Motor neuron (in vitro differentiated cells): ENCODE data around the gene RNF32. TPM values are rescaled to one million over a fixed set of nuclear protein-coding genes. Genes with fewer than 3 reads are reported as not detected.

Experiments used
- ATAC-seq, 8 experiments: fragments of 200-7000 bp; cut with Tn5 transposase; replicated peaks in 6 of 8; 2 replicates each; pipeline ENCODE4 v1.8.0; 2021; ENCODE audit warnings: mild to moderate bottlenecking in 8 of 8, moderate library complexity in 8 of 8
- H3K27ac ChIP-seq, 2 donors: fragments of 250-450 bp; sonication (Bioruptor Pico); 2 replicates each; pipeline ENCODE4 v1.9.0; 2021; ENCODE audit warnings: antibody characterized with exemption in 2 of 2, mild to moderate bottlenecking in 2 of 2, moderate library complexity in 1 of 2
- H3K4me1 ChIP-seq, 2 donors: fragments of 250-450 bp; sonication (Bioruptor Pico); replicated peaks in 1 of 2; 2 replicates each; pipeline ENCODE4 v1.6.1; 2021; ENCODE audit warnings: antibody characterized with exemption in 2 of 2, mild to moderate bottlenecking in 2 of 2, moderate library complexity in 1 of 2
- H3K4me3 ChIP-seq, 5 donors: fragments of 250-450 bp; sonication (Bioruptor Pico); 2 replicates each; pipeline ENCODE4 v1.9.0; 2021; ENCODE audit warnings: antibody characterized with exemption in 5 of 5, mild to moderate bottlenecking in 5 of 5, moderate library complexity in 4 of 5
- WGBS, 10 experiments: fragments of 450-650 bp; shearing (Covaris generic); methylation state at CpG; one replicate each; pipeline ENCODE4 v1.0.0; 2022; 5-methylcytosine and 5-hydroxymethylcytosine counted together
- in situ Hi-C, 9 experiments: fragments of 400-800 bp; cut with MboI; loops; one replicate each; pipeline ENCODE4 v1.15.0; 2021; ENCODE audit warnings: low sequenced_read_pairs in 9 of 9, low pct_unique_long_range_greater_than_20kb in 2 of 9; ENCODE audit not compliant: unreplicated experiment in 9 of 9
- total RNA-seq, 8 experiments: library from RNA; unstranded; fragments of 300-600 nt; gene quantifications; 2 replicates each; pipeline versions ENCODE4 v1.2.3 to v1.2.4, GENCODE V29; 2022

Gene RNF32
- total RNA-seq, 8 experiments from 2014 or later, result 3.1 to 6.9 (median 5.0) TPM

DNA sequence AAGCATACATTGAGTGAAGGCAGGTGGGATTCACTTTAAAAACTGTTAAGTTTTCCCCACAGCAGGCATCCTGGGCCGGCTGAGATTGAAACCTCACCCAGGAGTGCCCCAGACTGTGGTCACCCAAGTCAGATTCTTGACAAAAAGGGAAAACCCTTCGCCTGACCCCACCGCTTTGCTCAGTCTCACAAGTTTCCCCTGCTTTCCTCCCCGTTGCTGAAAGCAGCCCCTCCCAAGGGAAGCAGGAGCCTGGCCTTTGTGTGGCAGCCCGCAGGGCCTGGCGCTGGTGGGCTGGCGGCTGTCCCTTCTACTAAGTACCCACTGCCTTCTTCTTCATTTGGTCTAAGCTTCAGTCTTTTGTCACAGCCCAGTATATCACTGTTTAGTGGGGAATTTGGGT, 16.0 kb downstream of the RNF32 start:
- ATAC-seq, result peak in 3 of 8 experiments; percentile 44 to 48 (median 48)
- no peak overlapping the region for H3K4me3 ChIP-seq
- WGBS, 10 experiments, result 34 to 83% (median 63%) methylated on average over 1 to 7 of the region's 7 CpGs; no CpG with 5 or more reads in 3 of the 10 experiments
- no peak overlapping the region for H3K27ac ChIP-seq
- peaks cover 0 to 5% of the 10 kb centered on the region in 2 donors for H3K4me1 ChIP-seq
- in situ Hi-C loops, result no loop called here

DNA sequence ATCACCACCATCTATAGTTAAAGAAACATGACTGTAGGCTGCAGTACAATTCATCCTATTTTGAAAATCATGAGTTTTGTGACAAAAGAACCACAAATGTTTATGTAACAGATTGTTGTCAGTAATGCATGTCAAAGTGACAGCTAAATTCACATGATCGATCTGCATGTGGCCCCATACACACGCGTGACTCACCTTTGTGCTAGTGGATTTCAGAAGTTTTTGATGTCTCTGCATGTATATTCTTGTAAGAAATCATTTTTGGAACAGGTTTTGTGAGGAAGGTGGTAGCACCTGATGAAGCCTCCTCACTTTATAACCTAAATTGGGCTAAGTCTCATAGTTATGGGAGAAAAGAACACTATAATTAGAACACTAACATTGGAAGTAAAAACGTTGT, 17.1 kb downstream of the RNF32 start:
- Histone ChIP-seq H3K4me3 (no peak overlapping the region), H3K27ac (no peak overlapping the region), H3K4me1 (peaks cover 0 to 5% of the 10 kb centered on the region in 2 donors)
- ATAC-seq, result no peak
- 49 to 100% (median 96%) methylated on average over 1 to 4 of the region's 4 CpGs; no CpG with 5 or more reads in 1 of the 10 experiments for WGBS, 10 experiments
- in situ Hi-C loops, result no loop called here

GRCh38 chr7:156659203-156659602, 18.6 kb downstream of the RNF32 start:
- Histone ChIP-seq H3K4me1 (peaks cover 0 to 5% of the 10 kb centered on the region in 2 donors), H3K27ac (no peak overlapping the region), H3K4me3 (no peak overlapping the region)
- in situ Hi-C loops, result no loop called here
- no peak for ATAC-seq
- 57 to 100% (median 96%) methylated on average over 3 to 6 of the region's 6 CpGs; no CpG with 5 or more reads in 1 of the 10 experiments for WGBS, 10 experiments

DNA sequence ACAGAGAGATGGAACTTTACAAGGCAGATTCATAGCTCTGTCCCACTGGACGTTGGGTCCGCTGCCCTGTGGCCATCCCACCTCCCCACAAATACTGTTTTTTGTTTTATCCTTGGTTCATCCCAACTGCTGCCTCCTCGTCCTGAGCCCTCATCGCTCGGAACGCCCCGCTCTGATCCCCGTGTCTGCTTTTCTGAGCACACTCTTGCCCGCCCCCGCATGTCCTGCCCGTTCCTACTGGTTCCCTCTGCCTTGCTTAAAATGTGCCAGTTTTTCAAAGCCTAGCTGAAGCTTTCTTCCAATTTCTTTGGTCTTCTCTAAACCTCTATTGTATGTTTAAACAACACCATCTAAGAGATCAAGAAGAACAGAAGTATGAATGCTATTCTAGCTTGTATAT, 19.4 kb downstream of the RNF32 start:
- in situ Hi-C loops, result no loop called here
- no peak for ATAC-seq

DNA sequence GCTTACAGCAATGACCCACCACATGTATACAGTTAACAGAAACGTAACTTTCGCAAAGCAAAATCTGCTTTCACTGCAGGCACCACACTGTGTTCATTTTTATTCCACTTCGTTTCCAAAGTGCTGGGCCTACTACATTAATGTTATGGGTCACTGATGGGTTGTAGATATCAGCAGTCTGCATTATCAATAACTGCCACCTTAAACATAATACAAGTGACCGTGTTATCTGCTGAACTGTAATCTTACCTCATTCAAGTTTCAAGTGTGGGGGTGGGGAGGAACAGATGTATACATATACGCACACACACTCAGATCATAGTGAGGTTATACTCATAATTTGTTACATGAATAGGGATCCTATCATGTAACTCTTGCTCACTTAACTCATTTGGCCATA, 21.1 kb downstream of the RNF32 start:
- in situ Hi-C loops, result no loop called here
- H3K4me1 ChIP-seq, result peaks cover 0 to 4% of the 10 kb centered on the region in 2 donors
- 83 to 100% (median 100%) methylated on average over 1 to 5 of the region's 5 CpGs for WGBS, 10 experiments
- no peak overlapping the region for H3K27ac ChIP-seq
- H3K4me3 ChIP-seq, result no peak overlapping the region
- no peak for ATAC-seq

More for the DNA sequence above, 19.4 kb downstream of the RNF32 start:
- Histone ChIP-seq H3K27ac (no peak overlapping the region), H3K4me3 (no peak overlapping the region), H3K4me1 (peaks cover 0 to 5% of the 10 kb centered on the region in 2 donors)
- WGBS, 10 experiments, result 60 to 95% (median 85%) methylated on average over 6 to 11 of the region's 11 CpGs; no CpG with 5 or more reads in 2 of the 10 experiments

GRCh38 chr7:156662277-156662676, 21.7 kb downstream of the RNF32 start:
- in situ Hi-C loops, result no loop called here
- Histone ChIP-seq H3K4me1 (no peaks in the 10 kb centered on the region), H3K4me3 (no peak overlapping the region), H3K27ac (no peak overlapping the region)
- 55 to 100% (median 82%) methylated on average over 1 to 4 of the region's 4 CpGs for WGBS, 10 experiments
- ATAC-seq, result no peak

GRCh38 chr7:156665101-156665500, 24.5 kb downstream of the RNF32 start:
- 80 to 100% (median 90%) methylated on average over 1 to 4 of the region's 4 CpGs; no CpG with 5 or more reads in 1 of the 10 experiments for WGBS, 10 experiments
- peak in 2 of 8 experiments; percentile 41 to 59 for ATAC-seq
- in situ Hi-C loops, result no loop called here

DNA sequence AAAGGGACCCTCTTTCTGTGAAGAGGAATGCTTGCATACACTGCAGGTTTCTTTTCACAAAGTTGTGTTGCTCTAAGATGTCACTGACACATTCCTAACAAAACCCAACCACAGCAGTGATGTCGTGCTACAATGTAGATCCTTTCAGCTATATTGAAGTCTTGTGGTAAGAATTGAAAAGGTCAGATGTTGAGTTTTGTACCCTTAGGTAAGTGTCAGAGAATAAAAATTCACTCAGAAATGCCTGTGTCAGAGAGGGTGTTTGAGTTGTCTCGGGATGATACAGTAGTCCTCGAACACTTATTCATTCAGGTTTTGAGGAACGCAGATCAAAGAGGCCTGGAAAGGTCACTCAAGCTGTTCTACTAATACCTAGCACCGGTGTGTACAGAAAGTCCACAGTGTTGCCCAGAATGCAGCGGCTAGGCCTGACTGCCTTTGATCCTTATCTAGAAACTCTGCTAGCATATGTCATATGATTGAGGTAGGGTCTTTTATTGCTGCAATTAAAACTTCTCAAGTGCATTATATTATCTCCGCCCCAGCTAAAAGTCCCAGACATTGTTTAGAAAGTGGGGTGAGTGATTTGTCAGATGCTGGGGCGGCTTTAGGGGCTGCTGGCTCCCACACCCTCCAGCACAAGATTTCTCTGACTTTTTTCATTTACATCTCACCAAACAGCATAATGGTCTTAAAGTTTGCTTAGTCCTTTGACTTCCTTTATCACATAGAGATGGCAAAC, 26.0 kb downstream of the RNF32 start:
- Histone ChIP-seq H3K4me1 (no peaks in the 10 kb centered on the region), H3K4me3 (no peak overlapping the region), H3K27ac (no peak overlapping the region)
- WGBS, 10 experiments, result 20 to 88% (median 71%) methylated on average over 1 to 7 of the region's 8 CpGs; no CpG with 5 or more reads in 1 of the 10 experiments
- in situ Hi-C loops, result no loop called here
- ATAC-seq, result peak in 3 of 8 experiments; percentile 20 to 77 (median 36)

More at GRCh38 chr7:156665101-156665500, 24.5 kb downstream of the RNF32 start:
- Histone ChIP-seq H3K4me1 (no peaks in the 10 kb centered on the region), H3K4me3 (no peak overlapping the region), H3K27ac (no peak overlapping the region)

- no peak for ATAC-seq
- H3K27ac ChIP-seq, result no peak overlapping the region
- no peaks in the 10 kb centered on the region for H3K4me1 ChIP-seq
- H3K4me3 ChIP-seq, result no peak overlapping the region
- 0 to 100% (median 18%) methylated on average over 1 of the region's 1 CpG; no CpG with 5 or more reads in 3 of the 10 experiments for WGBS, 10 experiments
- in situ Hi-C loops, result no loop called here
Measured at GRCh38 chr7:156667110-156667426, 26.5 kb downstream of the RNF32 start.

DNA sequence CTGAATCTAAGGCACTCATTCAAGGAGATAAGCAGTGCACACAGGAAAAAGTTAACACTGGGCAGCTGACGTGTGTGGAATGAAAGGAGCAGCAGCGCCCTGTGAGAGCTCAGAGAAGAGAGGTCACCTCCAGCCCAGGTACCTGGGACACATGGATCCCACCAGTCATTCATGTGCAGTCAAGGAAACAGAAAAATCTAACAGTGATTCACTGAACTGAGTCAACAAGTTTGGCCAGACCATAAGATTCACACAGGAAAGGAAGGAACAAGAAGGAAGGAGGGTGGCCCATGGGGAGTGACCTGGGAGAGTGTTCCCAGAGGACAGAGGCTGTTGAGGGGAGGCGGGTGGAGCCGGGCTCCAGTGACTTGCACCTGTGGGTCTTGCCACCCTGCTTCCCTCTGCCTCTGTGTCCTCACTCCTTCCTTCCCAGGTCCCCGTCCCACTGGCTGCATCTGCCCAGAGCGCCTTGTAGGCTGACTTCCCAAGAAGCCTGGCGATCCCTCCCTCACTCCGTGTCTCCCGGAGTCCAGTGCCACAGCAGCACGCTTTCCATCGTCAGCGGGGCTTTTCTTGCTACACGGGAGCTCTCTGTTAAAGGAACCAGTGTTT, 27.7 kb downstream of the RNF32 start:
- in situ Hi-C loops, result no loop called here
- WGBS, 10 experiments, result 60 to 92% (median 84%) methylated on average over 1 to 7 of the region's 13 CpGs; no CpG with 5 or more reads in 2 of the 10 experiments
- H3K4me3 ChIP-seq, result no peak overlapping the region
- peak in 1 of 8 experiments; percentile 22 for ATAC-seq
- H3K4me1 ChIP-seq, result no peaks in the 10 kb centered on the region
- no peak overlapping the region for H3K27ac ChIP-seq

DNA sequence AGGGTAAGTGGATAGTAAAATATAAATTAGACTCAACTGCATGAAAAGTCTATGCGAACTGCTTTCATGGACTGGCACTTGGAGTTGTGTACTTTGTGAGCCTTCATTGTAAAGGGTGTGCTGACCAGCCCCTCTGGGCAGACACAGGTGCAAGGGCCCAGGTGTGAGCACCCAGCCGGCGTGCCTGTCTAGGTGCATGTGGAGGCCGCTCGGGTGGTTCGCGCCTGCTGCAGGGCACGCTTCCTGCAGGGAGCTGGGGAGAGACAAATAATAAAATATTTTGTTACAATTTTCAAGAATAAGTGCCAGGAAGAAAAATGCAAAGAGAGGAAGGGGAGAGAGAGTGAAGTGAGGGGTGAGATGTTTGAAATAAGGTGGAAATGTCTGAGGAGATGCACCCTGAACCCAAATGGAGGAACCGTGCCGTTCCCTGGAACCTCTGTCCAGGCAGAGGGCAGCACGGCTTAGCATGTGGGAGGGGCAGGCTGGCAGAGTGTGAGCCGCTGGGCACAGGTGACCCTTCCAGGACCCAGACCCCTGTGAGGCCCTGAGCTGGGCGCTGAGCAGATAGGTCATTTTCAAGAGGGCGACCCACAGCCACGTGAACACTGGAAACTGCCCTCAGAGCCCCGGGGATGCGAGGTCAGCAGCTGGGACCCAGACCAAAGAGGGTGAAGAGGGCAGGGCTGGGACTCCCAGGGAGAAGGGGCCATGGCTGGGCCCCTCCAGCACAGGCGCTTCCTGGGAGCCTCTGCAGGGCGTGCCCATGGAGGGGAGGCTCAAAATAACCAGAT, 28.7 kb downstream of the RNF32 start:
- 60 to 100% (median 98%) methylated on average over 1 to 12 of the region's 19 CpGs; no CpG with 5 or more reads in 1 of the 10 experiments for WGBS, 10 experiments
- Histone ChIP-seq H3K4me1 (no peaks in the 10 kb centered on the region), H3K27ac (no peak overlapping the region), H3K4me3 (no peak overlapping the region)
- in situ Hi-C loops, result no loop called here
- no peak for ATAC-seq

GRCh38 chr7:156673454-156673853, 32.9 kb downstream of the RNF32 start:
- 74 to 92% (median 87%) methylated on average over 3 to 5 of the region's 6 CpGs; no CpG with 5 or more reads in 1 of the 10 experiments for WGBS, 10 experiments
- H3K4me1 ChIP-seq, result no peaks in the 10 kb centered on the region
- no peak for ATAC-seq
- H3K27ac ChIP-seq, result no peak overlapping the region
- in situ Hi-C loops, result no loop called here
- H3K4me3 ChIP-seq, result no peak overlapping the region

DNA sequence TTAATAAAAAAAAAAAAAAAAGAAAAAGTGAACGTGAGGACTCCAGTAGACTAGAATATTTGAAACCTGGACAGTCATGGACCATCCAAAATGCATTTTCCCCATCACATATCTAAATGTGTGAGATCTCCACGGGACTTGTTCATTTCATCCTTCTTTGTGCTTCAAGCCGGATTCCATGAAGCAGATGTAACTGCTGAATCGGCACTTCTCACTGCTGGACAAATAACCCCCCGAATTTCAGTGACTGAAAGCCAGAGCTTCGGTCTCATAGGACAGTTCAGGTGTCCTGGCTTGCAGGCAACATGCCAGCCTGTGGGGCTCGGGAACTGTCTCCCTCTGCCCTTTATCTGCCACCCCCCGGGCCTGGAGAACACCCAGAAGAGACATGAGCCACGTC, 33.3 kb downstream of the RNF32 start:
- ATAC-seq, result no peak
- no peak overlapping the region for H3K4me3 ChIP-seq
- H3K27ac ChIP-seq, result no peak overlapping the region
- 89 to 100% (median 94%) methylated on average over 1 to 5 of the region's 9 CpGs; no CpG with 5 or more reads in 3 of the 10 experiments for WGBS, 10 experiments
- in situ Hi-C loops, result no loop called here
- no peaks in the 10 kb centered on the region for H3K4me1 ChIP-seq
